HG02763 (cell line): ENCODE data around the gene CNGA3.

Experiments
- ATAC-seq: cut with Tn5 transposase; IDR thresholded peaks from one replicate; pipeline ENCODE4 v1.9.1; 2021; ENCODE audit warnings: mild to moderate bottlenecking, moderate library complexity; ENCODE audit not compliant: unreplicated experiment

CNGA3 gene

GRCh38 chr2:98438190-98439133 is 92.2 kb downstream of the CNGA3 start:
- peak; percentile 66 for ATAC-seq

GRCh38 chr2:98441706-98442450 is 95.6 kb downstream of the CNGA3 start:
- no peak for ATAC-seq

GRCh38 chr2:98442488-98442887 is 96.2 kb downstream of the CNGA3 start:
- no peak for ATAC-seq

- peak; percentile 82 for ATAC-seq
Observed at GRCh38 chr2:98444436-98445176, 98.3 kb downstream of the CNGA3 start, which contains the start of gene INPP4A. Gene INPP4A, plus strand, starts transcription at chr2:98444858. Its CDS starts 75,191 bp downstream, at chr2:98520049.

DNA sequence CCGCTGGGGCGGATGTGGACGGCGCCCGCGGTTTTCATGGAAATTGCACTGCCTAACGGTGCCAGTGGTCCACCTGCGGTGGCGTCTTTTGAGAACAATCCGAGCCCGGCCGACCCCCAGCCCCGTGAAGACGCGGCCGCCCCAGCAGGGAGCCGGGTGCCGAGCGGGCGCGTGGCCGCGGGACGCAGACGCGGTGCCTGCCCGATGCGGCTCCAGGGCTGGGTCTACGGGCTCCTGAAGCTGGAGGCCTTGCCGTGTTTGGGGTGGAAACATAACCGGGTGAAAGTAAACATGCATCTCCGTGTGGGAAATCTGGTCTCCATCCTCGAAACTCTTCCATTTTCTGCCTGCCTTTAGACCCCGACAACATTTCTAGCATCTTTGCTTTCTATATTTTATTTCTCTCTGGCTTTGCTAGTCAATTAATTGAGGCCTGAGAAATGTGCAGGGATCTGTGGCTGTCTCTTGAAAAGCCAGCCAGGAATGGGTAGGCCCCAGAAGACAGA is 99.0 kb downstream of the CNGA3 start:
- ATAC-seq: peak; percentile 25

GRCh38 chr2:98445683-98446581 is 99.7 kb downstream of the CNGA3 start:
- ATAC-seq: no peak

DNA sequence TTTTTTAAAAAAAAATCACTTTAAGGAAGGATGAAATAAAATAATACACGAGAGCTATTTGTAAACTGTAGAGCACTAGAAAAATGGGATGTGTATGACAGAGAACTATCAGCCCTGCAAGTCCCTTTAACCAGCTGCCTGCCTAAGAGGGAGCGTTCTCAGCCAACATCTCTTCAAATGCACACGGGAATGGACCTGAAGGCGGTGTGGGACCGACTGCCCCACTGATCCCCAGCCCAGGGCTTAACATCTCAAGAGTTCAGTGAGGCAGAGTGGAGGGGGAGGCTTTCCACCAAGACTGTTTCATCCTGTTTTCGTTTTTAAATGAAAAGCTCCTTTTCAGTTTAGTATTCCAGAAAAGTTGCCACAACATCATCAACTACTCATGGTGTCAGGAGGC is 100.6 kb downstream of the CNGA3 start:
- ATAC-seq: no peak
